ENCODE data around the gene SLC10A3. TPM values are rescaled to one million over a fixed set of nuclear protein-coding genes. Genes with fewer than 3 reads are reported as not detected.
A peak's percentile ranks its signal among the peaks of the same experiment; 100 is the strongest.

SLC10A3 gene
- polyA plus RNA-seq, 2 donors: 24.7 to 26.3 TPM

- Histone ChIP-seq H3K4me3 (ENCODE audit: low read depth in 1 of 2, low read length in 2 of 2) (peak overlapping the region; percentile 37 to 56), H3K36me3 (ENCODE audit: control insufficient read depth in 2 of 2, insufficient read depth in 2 of 2, low read length in 1 of 2) (peaks cover 0 to 2% of the 10 kb centered on the region in 2 donors), H3K27ac (ENCODE audit: low read depth in 2 of 2, low read length in 1 of 2) (peak overlapping the region; percentile 27 to 54), H3K4me1 (ENCODE audit: control insufficient read depth in 2 of 2, insufficient read depth in 2 of 2, low read length in 1 of 2) (no peaks in the 10 kb centered on the region), H3K27me3 (ENCODE audit: control insufficient read depth in 1 of 2, insufficient read depth in 2 of 2, low read length in 2 of 2) (no peaks in the 10 kb centered on the region), H3K9me3 (ENCODE audit: control insufficient read depth in 2 of 2, insufficient read depth in 1 of 2, low read depth in 1 of 2, low read length in 1 of 2) (peaks cover 0 to 2% of the 10 kb centered on the region in 2 donors)
- 54 to 73% methylated on average over 24 of the region's 24 CpGs for WGBS, 2 donors
Measured at GRCh38 chrX:154477891-154478477, 12.4 kb downstream of the SLC10A3 start.

- 77% methylated on average over 8 of the region's 8 CpGs for WGBS, 2 donors
- H3K4me3 ChIP-seq (ENCODE audit: low read depth in 1 of 2, low read length in 2 of 2): no peak overlapping the region
- H3K27me3 ChIP-seq (ENCODE audit: control insufficient read depth in 1 of 2, insufficient read depth in 2 of 2, low read length in 2 of 2): no peaks in the 10 kb centered on the region
- H3K4me1 ChIP-seq (ENCODE audit: control insufficient read depth in 2 of 2, insufficient read depth in 2 of 2, low read length in 1 of 2): no peaks in the 10 kb centered on the region
- H3K27ac ChIP-seq (ENCODE audit: low read depth in 2 of 2, low read length in 1 of 2): no peak overlapping the region
- H3K9me3 ChIP-seq (ENCODE audit: control insufficient read depth in 2 of 2, insufficient read depth in 1 of 2, low read depth in 1 of 2, low read length in 1 of 2): peaks cover 0 to 2% of the 10 kb centered on the region in 2 donors
- H3K36me3 ChIP-seq (ENCODE audit: control insufficient read depth in 2 of 2, insufficient read depth in 2 of 2, low read length in 1 of 2): peaks cover 0 to 2% of the 10 kb centered on the region in 2 donors
Measured at GRCh38 chrX:154476821-154477220, 13.6 kb downstream of the SLC10A3 start.

GRCh38 chrX:154473683-154474082 lies 16.7 kb downstream of the SLC10A3 start:
- Histone ChIP-seq H3K4me3 (ENCODE audit: low read depth in 1 of 2, low read length in 2 of 2) (no peak overlapping the region), H3K9me3 (ENCODE audit: control insufficient read depth in 2 of 2, insufficient read depth in 1 of 2, low read depth in 1 of 2, low read length in 1 of 2) (peaks cover 0 to 2% of the 10 kb centered on the region in 2 donors), H3K27ac (ENCODE audit: low read depth in 2 of 2, low read length in 1 of 2) (no peak overlapping the region), H3K36me3 (ENCODE audit: control insufficient read depth in 2 of 2, insufficient read depth in 2 of 2, low read length in 1 of 2) (peaks cover 0 to 26% of the 10 kb centered on the region in 2 donors), H3K27me3 (ENCODE audit: control insufficient read depth in 1 of 2, insufficient read depth in 2 of 2, low read length in 2 of 2) (no peaks in the 10 kb centered on the region), H3K4me1 (ENCODE audit: control insufficient read depth in 2 of 2, insufficient read depth in 2 of 2, low read length in 1 of 2) (no peaks in the 10 kb centered on the region)
- WGBS, 2 donors: 78 to 82% methylated on average over 7 of the region's 7 CpGs

GRCh38 chrX:154472685-154473632 lies 17.5 kb downstream of the SLC10A3 start:
- no peak overlapping the region for H3K27ac ChIP-seq (ENCODE audit: low read depth in 2 of 2, low read length in 1 of 2)
- peaks cover 0 to 2% of the 10 kb centered on the region in 2 donors for H3K9me3 ChIP-seq (ENCODE audit: control insufficient read depth in 2 of 2, insufficient read depth in 1 of 2, low read depth in 1 of 2, low read length in 1 of 2)
- no peaks in the 10 kb centered on the region for H3K27me3 ChIP-seq (ENCODE audit: control insufficient read depth in 1 of 2, insufficient read depth in 2 of 2, low read length in 2 of 2)
- H3K4me1 ChIP-seq (ENCODE audit: control insufficient read depth in 2 of 2, insufficient read depth in 2 of 2, low read length in 1 of 2): no peaks in the 10 kb centered on the region
- H3K36me3 ChIP-seq (ENCODE audit: control insufficient read depth in 2 of 2, insufficient read depth in 2 of 2, low read length in 1 of 2): peaks cover 0 to 31% of the 10 kb centered on the region in 2 donors
- no peak overlapping the region for H3K4me3 ChIP-seq (ENCODE audit: low read depth in 1 of 2, low read length in 2 of 2)
- WGBS, 2 donors: 71 to 75% methylated on average over 26 to 28 of the region's 28 CpGs

- WGBS, 2 donors: 82 to 89% methylated on average over 23 of the region's 23 CpGs
Measured at GRCh38 chrX:154471839-154472684, 18.4 kb downstream of the SLC10A3 start.

GRCh38 chrX:154470914-154471568 lies 19.4 kb downstream of the SLC10A3 start:
- no peaks in the 10 kb centered on the region for H3K4me1 ChIP-seq (ENCODE audit: control insufficient read depth in 2 of 2, insufficient read depth in 2 of 2, low read length in 1 of 2)
- H3K9me3 ChIP-seq (ENCODE audit: control insufficient read depth in 2 of 2, insufficient read depth in 1 of 2, low read depth in 1 of 2, low read length in 1 of 2): no peaks in the 10 kb centered on the region
- WGBS, 2 donors: 87 to 90% methylated on average over 22 to 23 of the region's 23 CpGs
- H3K27me3 ChIP-seq (ENCODE audit: control insufficient read depth in 1 of 2, insufficient read depth in 2 of 2, low read length in 2 of 2): no peaks in the 10 kb centered on the region
- H3K27ac ChIP-seq (ENCODE audit: low read depth in 2 of 2, low read length in 1 of 2): no peak overlapping the region
- H3K4me3 ChIP-seq (ENCODE audit: low read depth in 1 of 2, low read length in 2 of 2): no peak overlapping the region
- H3K36me3 ChIP-seq (ENCODE audit: control insufficient read depth in 2 of 2, insufficient read depth in 2 of 2, low read length in 1 of 2): peaks cover 0 to 40% of the 10 kb centered on the region in 2 donors

More at GRCh38 chrX:154471839-154472684, 18.4 kb downstream of the SLC10A3 start:
- Histone ChIP-seq H3K36me3 (ENCODE audit: control insufficient read depth in 2 of 2, insufficient read depth in 2 of 2, low read length in 1 of 2) (peaks cover 0 to 37% of the 10 kb centered on the region in 2 donors), H3K4me1 (ENCODE audit: control insufficient read depth in 2 of 2, insufficient read depth in 2 of 2, low read length in 1 of 2) (no peaks in the 10 kb centered on the region), H3K4me3 (ENCODE audit: low read depth in 1 of 2, low read length in 2 of 2) (no peak overlapping the region), H3K27me3 (ENCODE audit: control insufficient read depth in 1 of 2, insufficient read depth in 2 of 2, low read length in 2 of 2) (no peaks in the 10 kb centered on the region), H3K27ac (ENCODE audit: low read depth in 2 of 2, low read length in 1 of 2) (no peak overlapping the region), H3K9me3 (ENCODE audit: control insufficient read depth in 2 of 2, insufficient read depth in 1 of 2, low read depth in 1 of 2, low read length in 1 of 2) (peaks cover 0 to 2% of the 10 kb centered on the region in 2 donors)

- WGBS, 2 donors: 90 to 91% methylated on average over 14 of the region's 14 CpGs
- Histone ChIP-seq H3K9me3 (ENCODE audit: control insufficient read depth in 2 of 2, insufficient read depth in 1 of 2, low read depth in 1 of 2, low read length in 1 of 2) (no peaks in the 10 kb centered on the region), H3K4me3 (ENCODE audit: low read depth in 1 of 2, low read length in 2 of 2) (no peak overlapping the region), H3K27ac (ENCODE audit: low read depth in 2 of 2, low read length in 1 of 2) (no peak overlapping the region), H3K4me1 (ENCODE audit: control insufficient read depth in 2 of 2, insufficient read depth in 2 of 2, low read length in 1 of 2) (no peaks in the 10 kb centered on the region), H3K36me3 (ENCODE audit: control insufficient read depth in 2 of 2, insufficient read depth in 2 of 2, low read length in 1 of 2) (peaks cover 0 to 46% of the 10 kb centered on the region in 2 donors), H3K27me3 (ENCODE audit: control insufficient read depth in 1 of 2, insufficient read depth in 2 of 2, low read length in 2 of 2) (no peaks in the 10 kb centered on the region)
Measured at GRCh38 chrX:154470434-154470833, 20.0 kb downstream of the SLC10A3 start.

- WGBS, 2 donors: 92 to 94% methylated on average over 18 of the region's 18 CpGs
- no peaks in the 10 kb centered on the region for H3K4me1 ChIP-seq (ENCODE audit: control insufficient read depth in 2 of 2, insufficient read depth in 2 of 2, low read length in 1 of 2)
- H3K9me3 ChIP-seq (ENCODE audit: control insufficient read depth in 2 of 2, insufficient read depth in 1 of 2, low read depth in 1 of 2, low read length in 1 of 2): no peaks in the 10 kb centered on the region
- no peak overlapping the region for H3K4me3 ChIP-seq (ENCODE audit: low read depth in 1 of 2, low read length in 2 of 2)
- no peaks in the 10 kb centered on the region for H3K27me3 ChIP-seq (ENCODE audit: control insufficient read depth in 1 of 2, insufficient read depth in 2 of 2, low read length in 2 of 2)
- peaks cover 0 to 50% of the 10 kb centered on the region in 2 donors for H3K36me3 ChIP-seq (ENCODE audit: control insufficient read depth in 2 of 2, insufficient read depth in 2 of 2, low read length in 1 of 2)
- H3K27ac ChIP-seq (ENCODE audit: low read depth in 2 of 2, low read length in 1 of 2): no peak overlapping the region
Measured at GRCh38 chrX:154469880-154470279, 20.5 kb downstream of the SLC10A3 start.

GRCh38 chrX:154469114-154469513 lies 21.3 kb downstream of the SLC10A3 start:
- peaks cover 0 to 54% of the 10 kb centered on the region in 2 donors for H3K36me3 ChIP-seq (ENCODE audit: control insufficient read depth in 2 of 2, insufficient read depth in 2 of 2, low read length in 1 of 2)
- no peaks in the 10 kb centered on the region for H3K27me3 ChIP-seq (ENCODE audit: control insufficient read depth in 1 of 2, insufficient read depth in 2 of 2, low read length in 2 of 2)
- 86 to 91% methylated on average over 9 of the region's 9 CpGs for WGBS, 2 donors
- no peaks in the 10 kb centered on the region for H3K4me1 ChIP-seq (ENCODE audit: control insufficient read depth in 2 of 2, insufficient read depth in 2 of 2, low read length in 1 of 2)
- no peak overlapping the region for H3K4me3 ChIP-seq (ENCODE audit: low read depth in 1 of 2, low read length in 2 of 2)
- H3K9me3 ChIP-seq (ENCODE audit: control insufficient read depth in 2 of 2, insufficient read depth in 1 of 2, low read depth in 1 of 2, low read length in 1 of 2): no peaks in the 10 kb centered on the region
- no peak overlapping the region for H3K27ac ChIP-seq (ENCODE audit: low read depth in 2 of 2, low read length in 1 of 2)
